GM18526 (cell line): ENCODE results near the gene SLC16A2.

Experiments used
- POLR2A ChIP-seq: IDR thresholded peaks from 3 replicates; pipeline ENCODE4 v1.6.1; 2011; ENCODE audit not compliant: insufficient read length; ENCODE audit errors: extremely low read depth

SLC16A2 gene

GRCh38 chrX:74426071-74426470, 4.8 kb downstream of the SLC16A2 start:
- TF ChIP-seq POLR2A = no peak

- no peak for TF ChIP-seq POLR2A
These were observed 5.3 kb downstream of the SLC16A2 start for GRCh38 chrX:74426615-74427014.

- no peak for TF ChIP-seq POLR2A
These were observed 10.5 kb downstream of the SLC16A2 start for GRCh38 chrX:74431797-74432196.

- no peak for TF ChIP-seq POLR2A
These were observed 13.0 kb downstream of the SLC16A2 start for GRCh38 chrX:74434336-74434735.

- no peak for TF ChIP-seq POLR2A
These were observed 16.2 kb downstream of the SLC16A2 start for GRCh38 chrX:74437530-74437929.

- no peak for TF ChIP-seq POLR2A
These were observed 17.5 kb downstream of the SLC16A2 start for GRCh38 chrX:74438764-74439163.

- TF ChIP-seq POLR2A = no peak
These were observed 23.8 kb downstream of the SLC16A2 start for GRCh38 chrX:74445099-74445498.

- TF ChIP-seq POLR2A = no peak
These were observed 25.6 kb downstream of the SLC16A2 start for GRCh38 chrX:74446876-74447275.

- TF ChIP-seq POLR2A = no peak
These were observed 27.4 kb downstream of the SLC16A2 start for GRCh38 chrX:74448669-74449068.

GRCh38 chrX:74449322-74449936, 28.1 kb downstream of the SLC16A2 start:
- TF ChIP-seq POLR2A = no peak

GRCh38 chrX:74449937-74450330, 28.6 kb downstream of the SLC16A2 start:
- TF ChIP-seq POLR2A = no peak

GRCh38 chrX:74450803-74451449, 29.6 kb downstream of the SLC16A2 start:
- TF ChIP-seq POLR2A = no peak

GRCh38 chrX:74451450-74452198, 30.3 kb downstream of the SLC16A2 start:
- no peak for TF ChIP-seq POLR2A

GRCh38 chrX:74452199-74452481, 30.8 kb downstream of the SLC16A2 start:
- TF ChIP-seq POLR2A = no peak

GRCh38 chrX:74453178-74453577, 31.9 kb downstream of the SLC16A2 start:
- TF ChIP-seq POLR2A = no peak

GRCh38 chrX:74458736-74459135, 37.4 kb downstream of the SLC16A2 start:
- TF ChIP-seq POLR2A = no peak
